ENCODE results near the gene OR6P1.

GRCh38 chr1:158520955-158521665 is 49.3 kb downstream of the OR6P1 start:
- TF ChIP-seq, protein P1, sequence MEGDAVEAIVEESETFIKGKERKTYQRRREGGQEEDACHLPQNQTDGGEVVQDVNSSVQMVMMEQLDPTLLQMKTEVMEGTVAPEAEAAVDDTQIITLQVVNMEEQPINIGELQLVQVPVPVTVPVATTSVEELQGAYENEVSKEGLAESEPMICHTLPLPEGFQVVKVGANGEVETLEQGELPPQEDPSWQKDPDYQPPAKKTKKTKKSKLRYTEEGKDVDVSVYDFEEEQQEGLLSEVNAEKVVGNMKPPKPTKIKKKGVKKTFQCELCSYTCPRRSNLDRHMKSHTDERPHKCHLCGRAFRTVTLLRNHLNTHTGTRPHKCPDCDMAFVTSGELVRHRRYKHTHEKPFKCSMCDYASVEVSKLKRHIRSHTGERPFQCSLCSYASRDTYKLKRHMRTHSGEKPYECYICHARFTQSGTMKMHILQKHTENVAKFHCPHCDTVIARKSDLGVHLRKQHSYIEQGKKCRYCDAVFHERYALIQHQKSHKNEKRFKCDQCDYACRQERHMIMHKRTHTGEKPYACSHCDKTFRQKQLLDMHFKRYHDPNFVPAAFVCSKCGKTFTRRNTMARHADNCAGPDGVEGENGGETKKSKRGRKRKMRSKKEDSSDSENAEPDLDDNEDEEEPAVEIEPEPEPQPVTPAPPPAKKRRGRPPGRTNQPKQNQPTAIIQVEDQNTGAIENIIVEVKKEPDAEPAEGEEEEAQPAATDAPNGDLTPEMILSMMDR (conservative IDR thresholded peaks at IDR 0.05) = no peak
- no peak for TF ChIP-seq ZFX (IDR thresholded peaks at IDR 0.05)

Measured in C4-2B (cell line).